Ishikawa (cell line): ENCODE data around the gene RNF114.

Experiments
- CEBPB ChIP-seq: IDR thresholded peaks from 2 replicates; pipeline ENCODE4 v1.6.1; 2012
- CREB1 ChIP-seq: IDR thresholded peaks from 2 replicates; pipeline ENCODE4 v1.6.1; 2012; ENCODE audit warnings: low read depth
- EGR1 ChIP-seq: IDR thresholded peaks from 2 replicates; pipeline ENCODE4 v1.6.1; 2012
- EP300 ChIP-seq: IDR thresholded peaks from 2 replicates; pipeline ENCODE4 v1.6.1; 2012; ENCODE audit warnings: borderline replicate concordance
- FOXM1 ChIP-seq: IDR thresholded peaks from 2 replicates; pipeline ENCODE4 v1.6.1; 2012; ENCODE audit warnings: low read depth, borderline replicate concordance
- NFIC ChIP-seq: IDR thresholded peaks from 2 replicates; pipeline ENCODE4 v1.6.1; 2012
- RAD21 ChIP-seq: IDR thresholded peaks from 2 replicates; pipeline ENCODE4 v1.6.1; 2012; ENCODE audit warnings: low read depth
- TAF1 ChIP-seq: IDR thresholded peaks from 2 replicates; pipeline ENCODE4 v1.6.1; 2012; ENCODE audit warnings: low read depth, mild to moderate bottlenecking
- TCF12 ChIP-seq: IDR thresholded peaks from 2 replicates; pipeline ENCODE4 v1.6.1; 2012; ENCODE audit warnings: low read depth
- TEAD4 ChIP-seq: IDR thresholded peaks from 2 replicates; pipeline ENCODE4 v1.6.1; 2012
- YY1 ChIP-seq: IDR thresholded peaks from 2 replicates; pipeline ENCODE4 v1.6.1; 2012; ENCODE audit warnings: low read depth
- ZBTB7A ChIP-seq: IDR thresholded peaks from 2 replicates; pipeline ENCODE4 v1.6.1; 2012; ENCODE audit warnings: low read depth
- TF ChIP-seq, protein P1 (sequence below): IDR thresholded peaks from 2 replicates; pipeline ENCODE4 v1.6.1; 2012; ENCODE audit warnings: low read depth, mild to moderate bottlenecking
- TF ChIP-seq, protein P2 (sequence below): IDR thresholded peaks from 2 replicates; pipeline ENCODE4 v1.6.1; 2012
- TF ChIP-seq, protein P3 (sequence below): IDR thresholded peaks from 2 replicates; pipeline ENCODE4 v1.6.1; 2012

RNF114 gene

DNA sequence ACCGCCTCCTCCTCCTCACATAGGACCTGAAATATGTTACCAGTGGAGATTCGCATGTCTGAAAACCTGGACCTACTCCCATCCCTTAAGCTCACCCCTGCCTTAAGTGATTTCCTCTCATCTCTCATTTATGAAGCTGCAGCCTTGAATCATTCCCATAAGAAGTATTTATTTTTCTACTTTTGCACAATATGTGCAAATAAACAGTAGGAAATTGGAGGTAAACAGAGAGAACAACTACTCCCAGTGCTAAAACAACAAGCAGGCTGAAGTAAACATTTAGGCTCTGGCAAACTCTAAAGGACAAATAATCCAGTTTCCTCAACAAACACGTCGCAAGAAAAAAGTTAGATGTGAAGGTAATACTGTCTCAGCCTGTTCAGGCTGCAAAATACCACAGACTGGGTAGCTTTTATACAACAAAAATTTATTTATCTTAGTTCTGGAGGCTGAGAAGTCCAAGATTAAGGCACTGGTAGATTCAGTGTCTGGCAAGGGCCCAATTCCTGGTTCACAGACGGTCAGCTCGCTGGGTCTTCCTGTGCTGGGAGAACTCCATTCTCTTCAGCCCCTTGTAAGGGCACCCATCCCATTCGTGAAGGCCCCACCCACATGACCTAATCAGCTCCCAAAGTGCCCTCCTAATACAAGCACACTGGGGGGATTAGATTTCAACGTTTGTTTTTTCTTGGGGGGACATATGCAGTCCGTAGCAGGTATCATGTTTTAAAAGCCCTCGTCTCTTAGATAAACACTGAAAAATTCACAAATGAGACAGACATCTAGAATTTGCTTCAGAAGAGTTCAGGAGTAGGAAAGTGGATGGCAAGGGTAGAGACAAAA is 36.4 kb upstream of the RNF114 start:
- TF ChIP-seq CREB1: no peak
- no peak for TF ChIP-seq FOXM1
- no peak for TF ChIP-seq TCF12
- TF ChIP-seq, protein P1, sequence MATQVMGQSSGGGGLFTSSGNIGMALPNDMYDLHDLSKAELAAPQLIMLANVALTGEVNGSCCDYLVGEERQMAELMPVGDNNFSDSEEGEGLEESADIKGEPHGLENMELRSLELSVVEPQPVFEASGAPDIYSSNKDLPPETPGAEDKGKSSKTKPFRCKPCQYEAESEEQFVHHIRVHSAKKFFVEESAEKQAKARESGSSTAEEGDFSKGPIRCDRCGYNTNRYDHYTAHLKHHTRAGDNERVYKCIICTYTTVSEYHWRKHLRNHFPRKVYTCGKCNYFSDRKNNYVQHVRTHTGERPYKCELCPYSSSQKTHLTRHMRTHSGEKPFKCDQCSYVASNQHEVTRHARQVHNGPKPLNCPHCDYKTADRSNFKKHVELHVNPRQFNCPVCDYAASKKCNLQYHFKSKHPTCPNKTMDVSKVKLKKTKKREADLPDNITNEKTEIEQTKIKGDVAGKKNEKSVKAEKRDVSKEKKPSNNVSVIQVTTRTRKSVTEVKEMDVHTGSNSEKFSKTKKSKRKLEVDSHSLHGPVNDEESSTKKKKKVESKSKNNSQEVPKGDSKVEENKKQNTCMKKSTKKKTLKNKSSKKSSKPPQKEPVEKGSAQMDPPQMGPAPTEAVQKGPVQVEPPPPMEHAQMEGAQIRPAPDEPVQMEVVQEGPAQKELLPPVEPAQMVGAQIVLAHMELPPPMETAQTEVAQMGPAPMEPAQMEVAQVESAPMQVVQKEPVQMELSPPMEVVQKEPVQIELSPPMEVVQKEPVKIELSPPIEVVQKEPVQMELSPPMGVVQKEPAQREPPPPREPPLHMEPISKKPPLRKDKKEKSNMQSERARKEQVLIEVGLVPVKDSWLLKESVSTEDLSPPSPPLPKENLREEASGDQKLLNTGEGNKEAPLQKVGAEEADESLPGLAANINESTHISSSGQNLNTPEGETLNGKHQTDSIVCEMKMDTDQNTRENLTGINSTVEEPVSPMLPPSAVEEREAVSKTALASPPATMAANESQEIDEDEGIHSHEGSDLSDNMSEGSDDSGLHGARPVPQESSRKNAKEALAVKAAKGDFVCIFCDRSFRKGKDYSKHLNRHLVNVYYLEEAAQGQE: no peak
- TF ChIP-seq, protein P2, sequence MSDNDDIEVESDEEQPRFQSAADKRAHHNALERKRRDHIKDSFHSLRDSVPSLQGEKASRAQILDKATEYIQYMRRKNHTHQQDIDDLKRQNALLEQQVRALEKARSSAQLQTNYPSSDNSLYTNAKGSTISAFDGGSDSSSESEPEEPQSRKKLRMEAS: no peak
- TF ChIP-seq EGR1: no peak
- no peak for TF ChIP-seq RAD21
- TF ChIP-seq YY1: no peak
- TF ChIP-seq CEBPB: no peak
- no peak for TF ChIP-seq EP300
- TF ChIP-seq ZBTB7A: no peak
- TF ChIP-seq NFIC: no peak
- no peak for TF ChIP-seq TEAD4
- no peak for TF ChIP-seq TAF1
- TF ChIP-seq, protein P3, sequence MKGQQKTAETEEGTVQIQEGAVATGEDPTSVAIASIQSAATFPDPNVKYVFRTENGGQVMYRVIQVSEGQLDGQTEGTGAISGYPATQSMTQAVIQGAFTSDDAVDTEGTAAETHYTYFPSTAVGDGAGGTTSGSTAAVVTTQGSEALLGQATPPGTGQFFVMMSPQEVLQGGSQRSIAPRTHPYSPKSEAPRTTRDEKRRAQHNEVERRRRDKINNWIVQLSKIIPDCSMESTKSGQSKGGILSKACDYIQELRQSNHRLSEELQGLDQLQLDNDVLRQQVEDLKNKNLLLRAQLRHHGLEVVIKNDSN: no peak

DNA sequence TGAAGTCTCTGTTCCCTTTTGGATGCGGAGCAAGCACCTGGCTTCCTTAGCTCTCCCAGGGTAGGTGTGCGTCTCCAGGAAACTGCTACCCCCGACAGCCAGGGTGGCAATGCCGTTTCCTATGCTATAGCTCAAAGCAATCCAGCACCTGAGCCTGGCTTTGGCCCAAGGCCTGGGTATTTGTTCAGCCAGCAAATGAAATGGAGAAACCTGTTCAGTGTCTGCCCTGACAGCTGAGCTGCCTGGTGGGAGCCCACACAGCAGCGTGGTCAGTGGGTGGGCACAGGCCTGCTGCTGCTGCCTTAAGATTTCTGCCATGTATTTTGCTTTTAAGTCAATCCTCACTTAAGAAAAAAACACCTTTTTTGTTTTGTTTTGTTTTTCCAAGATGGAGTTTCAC is 34.6 kb upstream of the RNF114 start:
- no peak for TF ChIP-seq NFIC
- TF ChIP-seq, protein P1: no peak
- TF ChIP-seq TAF1: no peak
- TF ChIP-seq RAD21: no peak
- no peak for TF ChIP-seq CREB1
- no peak for TF ChIP-seq FOXM1
- TF ChIP-seq TEAD4: no peak
- TF ChIP-seq, protein P2: no peak
- no peak for TF ChIP-seq YY1
- TF ChIP-seq ZBTB7A: no peak
- TF ChIP-seq, protein P3: no peak
- TF ChIP-seq TCF12: no peak
- no peak for TF ChIP-seq EP300
- TF ChIP-seq CEBPB: no peak
- TF ChIP-seq EGR1: no peak

DNA sequence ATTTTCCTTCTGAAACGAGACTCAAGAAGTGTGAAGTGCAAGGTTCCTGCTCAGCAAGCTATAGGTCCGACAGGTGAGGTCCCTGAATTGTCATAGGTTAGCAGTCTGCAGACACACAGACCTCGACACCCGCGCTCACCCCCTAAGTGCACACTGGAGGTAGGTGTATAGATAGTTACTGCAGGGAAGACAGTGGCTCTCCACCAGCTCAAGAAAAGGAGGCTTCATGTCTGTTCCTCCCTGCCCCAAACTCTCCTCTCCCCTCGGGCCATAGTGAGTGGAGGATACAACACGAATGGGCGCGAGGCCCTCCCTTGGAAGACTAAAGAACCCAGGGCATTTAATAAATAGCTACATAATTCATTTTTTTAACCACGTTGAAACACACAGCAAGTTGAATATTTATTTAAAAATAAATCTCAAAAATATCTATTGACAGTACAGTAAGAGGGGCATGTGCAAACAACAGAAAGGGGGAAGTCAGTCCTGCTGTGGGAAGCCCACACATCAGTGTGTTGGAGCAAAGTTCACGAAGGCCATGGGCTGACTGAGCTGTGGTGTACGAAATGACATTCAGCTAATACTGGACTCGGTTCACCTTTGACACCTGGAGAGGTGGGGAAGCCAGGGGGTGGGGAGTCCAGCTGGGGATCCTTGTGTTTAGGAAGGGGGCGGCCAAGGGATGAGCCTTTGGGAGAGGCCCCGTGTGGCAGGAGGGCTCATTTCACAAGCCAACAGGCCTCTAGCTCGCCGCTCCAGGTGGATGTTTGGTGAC is 31.6 kb upstream of the RNF114 start:
- TF ChIP-seq EP300 (no peak), ZBTB7A (no peak), FOXM1 (no peak), RAD21 (no peak), CREB1 (no peak), TCF12 (no peak), TEAD4 (no peak), CEBPB (no peak), EGR1 (no peak)
- TF ChIP-seq, protein P3: no peak
- TF ChIP-seq, protein P1: no peak
- TF ChIP-seq, protein P2: no peak
